GM03348 (cell line): ENCODE results near the gene PLEKHN1.

Source experiments
- DNase-seq: peaks from one replicate; pipeline ENCODE4 v3.0.0; 2012; ENCODE audit warnings: low spot score

The PLEKHN1 gene

GRCh38 chr1:962381-963300 lies 3.6 kb upstream of the PLEKHN1 start:
- no peak for DNase-seq

DNA sequence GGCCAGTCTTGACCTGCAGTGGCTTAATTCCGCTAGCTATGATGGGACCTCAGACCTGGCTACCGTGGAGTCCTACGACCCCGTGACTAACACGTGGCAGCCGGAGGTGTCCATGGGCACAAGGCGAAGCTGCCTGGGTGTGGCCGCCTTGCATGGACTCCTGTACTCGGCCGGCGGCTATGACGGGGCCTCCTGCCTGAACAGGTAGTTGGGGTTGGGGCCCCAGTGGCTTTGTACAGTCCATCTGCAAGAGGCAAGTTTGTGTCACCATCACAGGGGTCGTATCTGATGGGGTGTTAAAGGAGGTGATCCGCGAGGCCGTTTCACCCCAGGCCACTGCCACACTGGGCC lies 3.0 kb upstream of the PLEKHN1 start:
- no peak for DNase-seq

- no peak for DNase-seq
Measured at GRCh38 chr1:963746-964525, 2.3 kb upstream of the PLEKHN1 start.

GRCh38 chr1:964691-965525 lies 1.4 kb upstream of the PLEKHN1 start:
- DNase-seq = no peak

GRCh38 chr1:965526-966134 lies 652 bp upstream of the PLEKHN1 start:
- no peak for DNase-seq

DNA sequence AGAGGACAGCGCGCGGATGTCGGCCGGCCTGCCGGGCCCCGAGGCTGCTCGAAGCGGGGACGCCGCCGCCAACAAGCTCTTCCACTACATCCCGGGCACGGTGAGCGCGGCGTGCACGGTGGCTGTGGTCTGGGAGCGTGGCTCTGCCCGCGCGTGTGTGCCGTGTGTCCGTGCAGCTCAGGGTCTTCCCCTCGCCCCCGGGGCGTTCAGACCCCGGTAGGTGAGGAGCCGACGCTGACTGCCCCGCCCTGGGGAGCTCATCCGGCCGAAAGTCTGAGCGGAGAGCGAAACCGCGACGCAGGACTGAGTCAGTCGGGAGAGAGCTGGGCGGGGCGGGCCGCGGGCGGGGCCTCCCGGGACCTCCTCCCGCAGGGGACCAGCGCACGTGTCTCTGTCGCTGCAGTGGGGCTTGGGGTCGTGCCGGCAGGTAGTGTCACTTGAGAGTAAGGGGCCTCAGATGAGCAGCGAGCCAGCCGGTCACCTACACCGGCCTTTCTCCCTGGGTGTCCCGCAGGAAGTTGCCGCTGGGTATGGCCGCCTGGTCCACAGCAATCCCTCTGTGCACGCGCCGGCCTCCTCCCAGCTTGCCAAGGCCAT lies 520 bp downstream of the PLEKHN1 start:
- DNase-seq = peak; percentile 94

GRCh38 chr1:967466-968343 lies 1.4 kb downstream of the PLEKHN1 start:
- no peak for DNase-seq

DNA sequence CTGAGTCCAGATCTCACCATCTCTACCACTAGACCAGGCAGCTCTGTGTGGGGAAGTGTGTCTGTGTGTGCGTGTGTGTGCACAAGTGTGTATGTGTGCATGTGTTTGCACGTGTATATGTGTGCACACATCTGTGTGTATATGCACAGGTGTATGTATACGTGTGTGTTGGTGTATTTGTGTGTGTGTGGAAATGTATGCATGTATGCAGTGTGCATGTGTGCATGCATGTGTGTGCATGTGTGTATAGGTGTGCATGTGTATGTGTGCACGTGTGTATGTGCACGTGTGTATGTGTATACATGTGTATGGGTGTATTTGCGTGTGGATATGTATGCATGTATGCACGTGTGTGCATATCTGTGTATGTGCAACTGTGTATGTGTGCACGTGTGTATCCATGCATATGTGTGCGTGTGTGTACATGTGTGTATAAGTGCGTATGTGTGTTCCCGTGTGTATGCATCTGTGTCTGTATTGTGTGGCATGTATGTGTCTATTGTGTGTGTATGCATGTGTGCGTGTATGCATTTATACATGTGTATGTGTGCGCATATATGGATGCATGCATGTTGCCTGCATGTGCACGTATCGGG lies 3.1 kb downstream of the PLEKHN1 start:
- no peak for DNase-seq

- DNase-seq = no peak
Measured at GRCh38 chr1:970242-970972, 4.1 kb downstream of the PLEKHN1 start.

- DNase-seq = no peak
Measured at GRCh38 chr1:970973-971730, 4.9 kb downstream of the PLEKHN1 start.

DNA sequence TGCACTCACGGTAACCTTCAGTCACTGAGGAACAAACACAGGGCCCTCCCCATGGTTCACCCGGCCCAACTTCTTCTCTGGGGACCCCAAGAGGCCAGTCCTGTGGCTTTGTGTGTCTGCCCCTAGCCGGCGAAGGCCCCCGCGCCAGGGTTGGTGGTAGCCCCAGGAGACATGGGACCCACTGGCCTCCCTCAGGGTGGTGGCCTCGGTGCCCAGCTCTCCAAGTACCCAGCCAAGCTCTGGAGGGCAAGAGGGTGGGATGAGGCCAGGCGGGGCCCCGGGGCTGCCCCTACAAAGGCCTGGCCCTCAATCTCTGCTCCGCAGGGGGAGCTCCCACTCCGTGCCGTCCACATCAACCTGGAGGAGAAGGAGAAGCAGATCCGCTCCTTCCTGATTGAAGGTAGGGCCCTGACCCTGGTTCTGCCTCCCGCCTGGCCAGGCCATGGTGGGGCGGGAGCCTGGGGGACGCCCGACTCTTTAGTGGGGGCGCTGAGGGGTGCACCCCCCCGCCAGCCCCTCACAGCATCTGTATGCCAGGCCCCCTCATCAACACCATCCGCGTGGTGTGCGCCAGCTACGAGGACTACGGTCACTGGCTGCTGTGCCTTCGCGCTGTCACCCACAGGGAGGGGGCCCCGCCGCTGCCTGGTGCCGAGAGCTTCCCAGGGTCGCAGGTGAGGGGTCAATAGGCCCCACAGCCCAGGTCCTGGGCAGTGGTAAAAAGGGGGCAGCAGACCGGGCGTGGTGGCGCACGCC lies 5.6 kb downstream of the PLEKHN1 start:
- DNase-seq = no peak

GRCh38 chr1:972726-973458 lies 6.6 kb downstream of the PLEKHN1 start:
- no peak for DNase-seq

DNA sequence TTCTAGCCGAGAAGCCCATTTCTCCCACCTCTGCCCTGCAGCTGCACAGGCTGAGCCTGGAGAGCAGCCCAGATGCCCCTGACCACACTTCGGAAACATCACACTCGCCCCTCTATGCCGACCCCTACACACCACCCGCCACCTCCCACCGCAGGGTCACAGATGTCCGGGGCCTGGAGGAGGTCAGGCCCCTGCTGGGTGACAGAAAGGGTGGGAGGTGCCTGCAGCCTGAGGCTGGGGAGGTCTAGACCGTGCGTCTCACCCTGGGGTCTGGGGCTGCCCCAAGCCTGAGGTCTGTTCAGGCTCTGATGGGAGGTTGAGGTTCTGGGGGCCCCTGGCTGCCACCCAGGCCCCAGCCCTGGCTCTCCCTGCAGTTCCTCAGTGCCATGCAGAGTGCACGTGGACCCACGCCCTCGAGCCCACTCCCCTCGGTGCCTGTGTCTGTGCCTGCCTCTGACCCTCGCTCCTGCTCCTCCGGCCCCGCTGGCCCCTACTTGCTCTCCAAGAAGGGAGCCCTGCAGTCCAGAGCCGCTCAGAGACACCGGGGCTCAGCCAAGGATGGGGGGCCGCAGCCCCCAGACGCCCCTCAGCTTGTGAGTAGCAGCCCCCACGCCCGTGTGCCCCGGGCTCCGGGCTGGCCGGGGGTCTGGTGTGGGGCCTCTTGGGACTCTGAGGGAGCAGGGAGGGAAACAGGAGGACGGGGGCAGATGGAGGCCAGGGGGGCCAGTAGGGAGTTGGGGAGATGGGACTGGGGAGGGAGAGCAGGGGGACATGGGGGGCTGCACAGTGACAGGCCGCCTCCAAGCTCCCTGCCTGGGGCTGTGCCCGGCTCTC lies 7.4 kb downstream of the PLEKHN1 start:
- DNase-seq = no peak

- DNase-seq = no peak
Measured at GRCh38 chr1:974293-974640, 8.0 kb downstream of the PLEKHN1 start.

GRCh38 chr1:974687-975328 lies 8.5 kb downstream of the PLEKHN1 start:
- no peak for DNase-seq

GRCh38 chr1:975365-975764 lies 9.1 kb downstream of the PLEKHN1 start:
- DNase-seq = no peak
